HL-60 (cell line): ENCODE data around the gene SHFL.

Experiments used
- CTCF ChIP-seq: IDR thresholded peaks from one replicate; pipeline ENCODE4 v1.5.1; 2011; ENCODE audit warnings: low read length, control low read depth, inconsistent platforms; ENCODE audit not compliant: insufficient read depth
- POLR2AphosphoS5 ChIP-seq: IDR thresholded peaks from 2 replicates; pipeline ENCODE4 v1.6.1; 2012; ENCODE audit warnings: low read depth

DNA sequence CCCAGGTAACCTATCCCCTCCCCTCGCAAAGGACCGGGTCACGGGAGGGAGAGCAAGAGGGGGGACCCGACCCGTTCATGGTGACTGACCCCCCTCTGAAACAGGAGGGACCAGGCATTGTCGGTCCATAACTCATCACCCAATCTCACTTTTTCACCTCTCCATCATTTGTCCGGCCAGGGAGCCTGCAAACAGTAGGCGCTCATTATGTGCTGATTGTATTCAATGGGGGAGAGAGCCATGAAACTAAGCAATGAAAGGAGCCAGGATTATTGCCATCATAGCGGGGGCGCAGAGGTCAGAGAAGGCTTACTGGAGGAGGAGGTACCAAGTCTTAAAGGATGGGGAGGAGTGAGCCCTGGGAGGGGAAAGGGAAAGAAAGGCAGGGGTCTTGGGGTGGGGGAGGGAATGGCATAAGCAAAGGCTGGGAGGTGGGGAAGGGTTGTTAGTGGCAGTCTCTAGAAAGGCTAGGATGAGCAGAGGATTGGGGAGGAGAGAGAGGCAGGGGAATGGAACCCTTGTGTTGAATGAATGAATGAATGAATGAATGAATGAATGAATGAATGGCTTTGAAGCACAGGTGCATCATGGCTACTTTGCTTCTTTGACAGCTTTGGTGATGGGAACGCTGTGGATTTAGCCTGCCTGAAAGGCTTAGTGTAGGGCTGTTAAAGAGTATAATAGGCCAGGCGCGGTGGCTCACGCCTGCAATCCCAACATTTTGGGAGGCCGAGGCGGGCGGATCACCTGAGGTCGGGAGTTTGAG, 1.4 kb downstream of the SHFL start:
- TF ChIP-seq POLR2AphosphoS5 (no peak), CTCF (no peak)
